WTC11 (cell line): Measurements from ENCODE around the gene MSI2. TPM values are rescaled to one million over a fixed set of nuclear protein-coding genes. Genes with fewer than 3 reads are reported as not detected.

ENCODE experiments used
- ATAC-seq: fragments of 200-7000 bp; cut with Tn5 transposase; 2 replicates; pipeline ENCODE4 v1.10.0; 2021; ENCODE audit warnings: mild to moderate bottlenecking, moderate library complexity
- CTCF ChIA-PET: fragments of 300-600 bp; sonication (Branson Sonifier 250); formaldehyde crosslinking; loops from one replicate; lab custom pipeline; 2021; ENCODE audit warnings: antibody characterized with exemption; lab: Charles Lee
- POLR2A ChIA-PET: fragments of 350-600 bp; sonication (Branson Sonifier 250); formaldehyde crosslinking; loops from one replicate; lab custom pipeline; 2021; ENCODE audit warnings: antibody characterized with exemption; lab: Charles Lee
- DNase-seq: peaks from one replicate; pipeline ENCODE4 v3.0.0; 2021; ENCODE audit warnings: low spot score
- H3K27ac Mint-ChIP-seq: 2 replicates; pipeline ENCODE4 v1.8.0; 2021; ENCODE audit warnings: mixed read lengths
- H3K27me3 Mint-ChIP-seq: 2 replicates; pipeline ENCODE4 v1.8.0; 2021; ENCODE audit warnings: low read depth, mild to moderate bottlenecking, moderate library complexity, mixed read lengths
- H3K36me3 Mint-ChIP-seq: 2 replicates; pipeline ENCODE4 v1.8.0; 2021; ENCODE audit warnings: mixed read lengths
- H3K4me1 Mint-ChIP-seq: 2 replicates; pipeline ENCODE4 v1.8.0; 2022; ENCODE audit warnings: mixed read lengths
- H3K4me3 Mint-ChIP-seq: 2 replicates; pipeline ENCODE4 v1.8.0; 2021; ENCODE audit warnings: mild to moderate bottlenecking, moderate library complexity, mixed read lengths
- H3K9me3 Mint-ChIP-seq: 2 replicates; pipeline ENCODE4 v1.8.0; 2021; ENCODE audit warnings: mixed read lengths
- AR ChIP-seq: fragments of 250-450 bp; sonication (Bioruptor Pico); IDR thresholded peaks from 2 replicates; pipeline ENCODE4 v1.9.0; 2021; ENCODE audit warnings: mild to moderate bottlenecking
- ELF4 ChIP-seq: sonication (generic); formaldehyde crosslinking; IDR thresholded peaks from 2 replicates; pipeline ENCODE4 v1.8.1; 2022; ENCODE audit warnings: low read depth, mild to moderate bottlenecking, moderate library complexity, missing genetic modification reagents
- ESRRA ChIP-seq: sonication (generic); formaldehyde crosslinking; IDR thresholded peaks from 2 replicates; pipeline ENCODE4 v1.8.1; 2022; ENCODE audit warnings: mild to moderate bottlenecking, missing genetic modification reagents, borderline replicate concordance
- ETV6 ChIP-seq: sonication (generic); formaldehyde crosslinking; IDR thresholded peaks from 2 replicates; pipeline ENCODE4 v1.8.1; 2022; ENCODE audit warnings: mild to moderate bottlenecking, missing genetic modification reagents
- HMGXB4 ChIP-seq: sonication (generic); formaldehyde crosslinking; IDR thresholded peaks from 2 replicates; pipeline ENCODE4 v1.8.1; 2023; ENCODE audit warnings: mild to moderate bottlenecking, moderate library complexity, missing genetic modification reagents
- JAZF1 ChIP-seq: fragments of 250-450 bp; sonication (Bioruptor Pico); IDR thresholded peaks from 2 replicates; pipeline ENCODE4 v1.9.0; 2021; ENCODE audit warnings: moderate library complexity, mild to moderate bottlenecking, inconsistent platforms
- MXD4 ChIP-seq: fragments of 250-450 bp; sonication (Bioruptor Pico); IDR thresholded peaks from 2 replicates; pipeline ENCODE4 v1.8.0; 2021; ENCODE audit warnings: mild to moderate bottlenecking, moderate library complexity, borderline replicate concordance
- NFATC4 ChIP-seq: fragments of 250-450 bp; sonication (Bioruptor Pico); IDR thresholded peaks from 2 replicates; pipeline ENCODE4 v1.9.0; 2021; ENCODE audit warnings: mild to moderate bottlenecking
- NFYB ChIP-seq: sonication (generic); formaldehyde crosslinking; conservative IDR thresholded peaks from 2 replicates; pipeline ENCODE4 v1.8.0; 2022; ENCODE audit warnings: low read depth, missing genetic modification reagents
- NR2C2 ChIP-seq: sonication (generic); formaldehyde crosslinking; IDR thresholded peaks from 2 replicates; pipeline ENCODE4 v1.8.0; 2022; ENCODE audit warnings: mild to moderate bottlenecking, missing genetic modification reagents
- NR3C1 ChIP-seq: sonication (generic); formaldehyde crosslinking; conservative IDR thresholded peaks from 2 replicates; pipeline ENCODE4 v1.8.1; 2023; ENCODE audit warnings: low read depth, mild to moderate bottlenecking, missing genetic modification reagents
- OVOL2 ChIP-seq: fragments of 250-450 bp; sonication (Bioruptor Pico); IDR thresholded peaks from 2 replicates; pipeline ENCODE4 v1.9.0; 2021; ENCODE audit warnings: mild to moderate bottlenecking, borderline replicate concordance
- SMAD3 ChIP-seq: sonication (generic); formaldehyde crosslinking; IDR thresholded peaks from 2 replicates; pipeline ENCODE4 v1.8.0; 2022; ENCODE audit warnings: missing genetic modification reagents, mild to moderate bottlenecking, borderline replicate concordance
- ZBTB21 ChIP-seq: sonication (generic); formaldehyde crosslinking; IDR thresholded peaks from 2 replicates; pipeline ENCODE4 v1.8.1; 2023; ENCODE audit warnings: mild to moderate bottlenecking, missing genetic modification reagents, borderline replicate concordance
- ZBTB43 ChIP-seq: sonication (generic); formaldehyde crosslinking; IDR thresholded peaks from 2 replicates; pipeline ENCODE4 v1.8.1; 2023; ENCODE audit warnings: mild to moderate bottlenecking, missing genetic modification reagents
- ZNF121 ChIP-seq: sonication (generic); formaldehyde crosslinking; IDR thresholded peaks from 2 replicates; pipeline ENCODE4 v1.8.0; 2023; ENCODE audit warnings: missing genetic modification reagents
- ZNF138 ChIP-seq: sonication (generic); formaldehyde crosslinking; conservative IDR thresholded peaks from 2 replicates; pipeline ENCODE4 v1.8.1; 2022; ENCODE audit warnings: mild to moderate bottlenecking, moderate library complexity, missing genetic modification reagents
- total RNA-seq: library from RNA; stranded (reverse); gene quantifications from 3 replicates; pipeline ENCODE4 v1.2.3, GENCODE V29; 2021
- TF ChIP-seq, protein P1 (sequence below): sonication (generic); formaldehyde crosslinking; IDR thresholded peaks from 2 replicates; pipeline ENCODE4 v1.8.0; 2023; ENCODE audit warnings: missing genetic modification reagents
- TF ChIP-seq, protein P2 (sequence below): fragments of 250-450 bp; sonication (Bioruptor Pico); conservative IDR thresholded peaks from 2 replicates; pipeline ENCODE4 v1.9.0; 2021; ENCODE audit warnings: mild to moderate bottlenecking

MSI2 gene
- total RNA-seq, 1 experiment from 2014 or later: 82.1 TPM

- H3K4me3 Mint-ChIP-seq: no peak overlapping the region
- no peaks in the 10 kb centered on the region for H3K27me3 Mint-ChIP-seq
- CTCF ChIA-PET: no interaction called here
- POLR2A ChIA-PET: no interaction called here
- H3K36me3 Mint-ChIP-seq: 0 out of 2 replicates have a peak, but pooled peaks cover 3% of the 10 kb centered on the region
- no peaks in the 10 kb centered on the region; the same call in 1 of the 2 replicates for H3K9me3 Mint-ChIP-seq
- H3K4me1 Mint-ChIP-seq: peaks cover 13% of the 10 kb centered on the region
- no peak overlapping the region for H3K27ac Mint-ChIP-seq
- DNase-seq (no peak), ATAC-seq (peak; percentile 35; the same call in 1 of the 2 replicates)
- TF ChIP-seq AR (CRISPR knock-in tag) (no peak), NR2C2 (CRISPR knock-in tag) (no peak), HMGXB4 (CRISPR knock-in tag) (no peak)
Measured at GRCh38 chr17:57506774-57507127, 250.4 kb downstream of the MSI2 start.

- POLR2A ChIA-PET: no interaction called here
- H3K27me3 Mint-ChIP-seq: no peaks in the 10 kb centered on the region
- no peak overlapping the region for H3K27ac Mint-ChIP-seq
- CTCF ChIA-PET: no interaction called here
- no peaks in the 10 kb centered on the region; the same call in 1 of the 2 replicates for H3K9me3 Mint-ChIP-seq
- 0 out of 2 replicates have a peak, but pooled peaks cover 3% of the 10 kb centered on the region for H3K36me3 Mint-ChIP-seq
- H3K4me1 Mint-ChIP-seq: peaks cover 21% of the 10 kb centered on the region
- ATAC-seq (no peak), DNase-seq (no peak)
- no peak overlapping the region for H3K4me3 Mint-ChIP-seq
- TF ChIP-seq NR3C1 (CRISPR knock-in tag) (no peak), NFYB (CRISPR knock-in tag) (no peak), ZBTB21 (CRISPR knock-in tag) (no peak), SMAD3 (no peak), MXD4 (CRISPR knock-in tag) (no peak)
Measured at GRCh38 chr17:57507828-57508227, 251.5 kb downstream of the MSI2 start.

- Mint-ChIP-seq H3K4me1 (peaks cover 26% of the 10 kb centered on the region), H3K9me3 (no peaks in the 10 kb centered on the region; the same call in 1 of the 2 replicates), H3K27ac (peak overlapping the region; percentile 48; the same call in 1 of the 2 replicates), H3K36me3 (0 out of 2 replicates have a peak, but pooled peaks cover 3% of the 10 kb centered on the region), H3K27me3 (no peaks in the 10 kb centered on the region), H3K4me3 (no peak overlapping the region)
- CTCF ChIA-PET: no interaction called here
- DNase-seq (no peak), ATAC-seq (no peak)
- POLR2A ChIA-PET: no interaction called here
- TF ChIP-seq, protein P1, sequence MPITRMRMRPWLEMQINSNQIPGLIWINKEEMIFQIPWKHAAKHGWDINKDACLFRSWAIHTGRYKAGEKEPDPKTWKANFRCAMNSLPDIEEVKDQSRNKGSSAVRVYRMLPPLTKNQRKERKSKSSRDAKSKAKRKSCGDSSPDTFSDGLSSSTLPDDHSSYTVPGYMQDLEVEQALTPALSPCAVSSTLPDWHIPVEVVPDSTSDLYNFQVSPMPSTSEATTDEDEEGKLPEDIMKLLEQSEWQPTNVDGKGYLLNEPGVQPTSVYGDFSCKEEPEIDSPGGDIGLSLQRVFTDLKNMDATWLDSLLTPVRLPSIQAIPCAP (CRISPR knock-in tag): no peak
- TF ChIP-seq OVOL2 (CRISPR knock-in tag): no peak
- no peak for TF ChIP-seq NFYB (CRISPR knock-in tag)
- no peak for TF ChIP-seq ZNF138 (CRISPR knock-in tag)
- TF ChIP-seq JAZF1 (CRISPR knock-in tag): no peak
- no peak for TF ChIP-seq ESRRA (CRISPR knock-in tag)
- no peak for TF ChIP-seq ZBTB43
- no peak for TF ChIP-seq ZNF121 (CRISPR knock-in tag)
- no peak for TF ChIP-seq ELF4 (CRISPR knock-in tag)
- no peak for TF ChIP-seq NFATC4 (CRISPR knock-in tag)
- no peak for TF ChIP-seq ETV6 (CRISPR knock-in tag)
- TF ChIP-seq, protein P2, sequence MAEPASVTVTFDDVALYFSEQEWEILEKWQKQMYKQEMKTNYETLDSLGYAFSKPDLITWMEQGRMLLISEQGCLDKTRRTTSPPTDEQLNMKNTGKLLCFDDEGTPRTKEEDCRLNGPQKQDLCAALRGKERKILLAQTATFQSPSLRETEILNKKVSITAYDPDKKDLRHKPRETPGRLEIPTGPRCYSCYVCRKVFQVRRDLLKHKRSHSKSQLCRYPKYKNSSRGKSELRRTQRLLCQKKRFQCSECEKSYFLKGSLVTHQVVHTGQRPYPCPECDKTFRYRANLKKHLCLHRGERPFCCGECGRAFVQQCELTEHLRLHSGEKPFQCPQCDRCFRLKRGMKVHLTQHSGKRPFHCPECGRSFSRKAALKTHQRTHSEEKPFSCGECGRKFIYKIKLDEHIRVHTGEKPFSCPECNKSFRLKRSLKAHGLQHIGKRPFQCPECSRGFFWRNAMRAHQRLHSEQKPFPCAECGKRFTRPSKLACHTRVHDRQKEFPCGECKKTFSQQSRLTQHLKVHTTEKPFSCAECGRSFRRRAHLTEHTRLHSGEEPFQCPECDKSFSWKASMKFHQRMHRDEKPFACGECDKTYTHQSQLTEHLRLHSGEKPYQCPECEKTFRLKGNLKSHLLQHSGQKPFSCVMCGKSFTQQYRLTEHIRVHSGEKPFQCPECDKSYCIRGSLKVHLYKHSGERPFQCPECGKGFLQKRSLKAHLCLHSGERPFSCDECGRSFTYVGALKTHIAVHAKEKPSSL: no peak
Measured at GRCh38 chr17:57508671-57509070, 252.3 kb downstream of the MSI2 start.
